Spleen (tissue), 11 donors: ENCODE data around the gene EIF3K. TPM values are rescaled to one million over a fixed set of nuclear protein-coding genes. Genes with fewer than 3 reads are reported as not detected.

ENCODE experiments used
- DNase-seq: peaks from one replicate; pipeline ENCODE4 v3.0.0-alpha.2; 2020
- H3K27ac ChIP-seq, 8 donors: fragments of 200-600 bp; sonication (generic) in 7 of 8; 1 replicate in 4 of 8; 2 replicates in 4 of 8; pipeline versions ENCODE4 v1.5.0 to v1.8.0; 2016 to 2021; ENCODE audit warnings: inconsistent platforms in 4 of 8, mild to moderate bottlenecking in 4 of 8, moderate library complexity in 1 of 8
- H3K27me3 ChIP-seq, 7 donors: fragments of 200-600 bp; sonication (generic) in 6 of 7; replicated peaks in 1 of 7; 1 replicate in 4 of 7; 2 replicates in 3 of 7; pipeline versions ENCODE4 v1.5.0 to v1.8.0; 2016 to 2021; ENCODE audit warnings: inconsistent platforms in 3 of 7, mild to moderate bottlenecking in 1 of 7
- H3K36me3 ChIP-seq, 6 donors: fragments of 200-600 bp; sonication (generic) in 5 of 6; 1 replicate in 4 of 6; 2 replicates in 2 of 6; pipeline versions ENCODE4 v1.5.0 to v1.8.0; 2016 to 2021; ENCODE audit warnings: inconsistent platforms in 2 of 6
- H3K4me1 ChIP-seq, 6 donors: fragments of 200-600 bp; sonication (generic) in 5 of 6; 1 replicate in 3 of 6; 2 replicates in 3 of 6; pipeline versions ENCODE4 v1.5.0 to v1.8.0; 2016 to 2021; ENCODE audit warnings: inconsistent platforms in 3 of 6
- H3K4me3 ChIP-seq, 8 donors: fragments of 200-600 bp; sonication (generic) in 7 of 8; 1 replicate in 4 of 8; 2 replicates in 4 of 8; pipeline versions ENCODE4 v1.5.0 to v1.8.0; 2016 to 2021; ENCODE audit warnings: inconsistent platforms in 4 of 8, mild to moderate bottlenecking in 4 of 8, moderate library complexity in 2 of 8
- H3K9me3 ChIP-seq, 8 donors: fragments of 200-600 bp; sonication (generic) in 7 of 8; 1 replicate in 4 of 8; 2 replicates in 4 of 8; pipeline versions ENCODE4 v1.5.0 to v1.8.0; 2016 to 2021; ENCODE audit warnings: inconsistent platforms in 4 of 8
- CTCF ChIP-seq, 11 experiments: fragments of 200-600 bp in 7 of 11; fragments of 450-650 bp in 4 of 11; sonication (generic) in 4 of 11; IDR thresholded peaks in 8 of 11; conservative IDR thresholded peaks in 3 of 11; 1 replicate in 7 of 11; 2 replicates in 4 of 11; pipeline versions ENCODE4 v1.4.0 to v1.8.0; 2016 to 2021; ENCODE audit warnings: antibody characterized with exemption in 11 of 11, inconsistent platforms in 4 of 11, mild to moderate bottlenecking in 1 of 11
- POLR2A ChIP-seq, 3 donors: fragments of 450-650 bp; IDR thresholded peaks; one replicate each; pipeline ENCODE4 v1.5.1; 2017; ENCODE audit warnings: antibody characterized with exemption in 3 of 3, mild to moderate bottlenecking in 1 of 3
- POLR2AphosphoS5 ChIP-seq, 3 donors: sonication (generic); formaldehyde crosslinking; IDR thresholded peaks; one replicate each; pipeline ENCODE4 v1.5.1; 2017; ENCODE audit warnings: antibody characterized with exemption in 3 of 3
- WGBS, 5 donors: extraction: QIAGEN DNeasy Blood & Tissue Kit in 3 of 5; methylation state at CpG; one replicate each; pipeline versions ENCODE4 v1.1.5 to v1.1.7; 2013 to 2018; 5-methylcytosine and 5-hydroxymethylcytosine counted together
- intact Hi-C: fragments of 100-400 bp; cut with DNase I; formaldehyde crosslinking; loops from one replicate; pipeline ENCODE4 v1.15.0; 2023; ENCODE audit warnings: low total_unique reads
- polyA plus RNA-seq, 3 donors: library from polyadenylated mRNA; stranded (reverse); fragments of 200-250 nt; gene quantifications; one replicate each; pipeline ENCODE4 v1.2.1, GENCODE V29; 2013
- total RNA-seq, 7 donors: library from RNA; depleted of rRNA in 3 of 7; stranded (reverse); fragments of >200 nt in 3 of 7; fragmentation: NEBNext Ultra II Directional in 4 of 7; extraction: Animal tissue kit (Norgen Biotek cat#: 25700) in 4 of 7; gene quantifications; one replicate each; pipeline versions ENCODE4 v1.1.0 to v1.2.1, GENCODE V29; 2016 to 2021
- donor health status: healthy with polysubstance abuse.
- donor health status: DM: no; HTN: no; CAD: no; lungs with moderate emphysema.
- donor health status: DM: no; HTN: no; CAD: no.
- donor health status: Bipolar disorder and iron deficiency.
- donor health status: healthy.
- donor health status: DM: no; HTN: no; CAD: no.
- donor health status: DM: yes; HTN: yes; CAD: no.

EIF3K gene
- total and polyA plus RNA-seq, 10 donors = 232 to 538 (median 302) TPM

GRCh38 chr19:38660724-38661123, 41.7 kb downstream of the EIF3K start:
- TF ChIP-seq POLR2AphosphoS5 (IDR thresholded peaks at IDR 0.05) (no peak), CTCF (IDR thresholded peaks at IDR 0.05 in 8 of 11, conservative IDR thresholded peaks at IDR 0.05 in 3 of 11) (no peak), POLR2A (IDR thresholded peaks at IDR 0.05) (no peak)
- DNase-seq = no peak
- Histone ChIP-seq H3K27me3 (no peaks in the 10 kb centered on the region), H3K9me3 (no peaks in the 10 kb centered on the region), H3K27ac (peak overlapping the region in 7 of 8 donors; percentile 83 to 94 (median 93)), H3K4me1 (peaks cover 75 to 100% (median 99%) of the 10 kb centered on the region in 6 donors), H3K4me3 (no peak overlapping the region), H3K36me3 (peaks cover 0 to 41% (median 4%) of the 10 kb centered on the region in 6 donors)
- intact Hi-C loops = no loop called here
- 83 to 92% (median 88%) methylated on average over 9 of the region's 9 CpGs for WGBS, 5 donors

- intact Hi-C loops = no loop called here
- Histone ChIP-seq H3K27ac (peak overlapping the region; percentile 29 to 94 (median 92)), H3K4me3 (no peak overlapping the region), H3K27me3 (no peaks in the 10 kb centered on the region), H3K9me3 (no peaks in the 10 kb centered on the region), H3K4me1 (peaks cover 73 to 100% (median 99%) of the 10 kb centered on the region in 6 donors), H3K36me3 (peaks cover 0 to 40% (median 4%) of the 10 kb centered on the region in 6 donors)
- DNase-seq = no peak
- TF ChIP-seq POLR2A (IDR thresholded peaks at IDR 0.05) = no peak
- no peak for TF ChIP-seq CTCF (IDR thresholded peaks at IDR 0.05 in 8 of 11, conservative IDR thresholded peaks at IDR 0.05 in 3 of 11)
- TF ChIP-seq POLR2AphosphoS5 (IDR thresholded peaks at IDR 0.05) = no peak
- WGBS, 5 donors = 67 to 80% (median 76%) methylated on average over 7 of the region's 7 CpGs
Measured at GRCh38 chr19:38661136-38661535, 42.1 kb downstream of the EIF3K start.

- Histone ChIP-seq H3K4me1 (peaks cover 73 to 100% (median 99%) of the 10 kb centered on the region in 6 donors), H3K4me3 (peak overlapping the region in 1 of 8 donors; percentile 4), H3K36me3 (peaks cover 0 to 31% (median 0%) of the 10 kb centered on the region in 6 donors), H3K27ac (peak overlapping the region in 7 of 8 donors; percentile 82 to 94 (median 93)), H3K27me3 (no peaks in the 10 kb centered on the region), H3K9me3 (no peaks in the 10 kb centered on the region)
- WGBS, 5 donors = 9 to 39% (median 17%) methylated on average over 1 of the region's 1 CpG
- intact Hi-C loops = no loop called here
- no peak for DNase-seq
- TF ChIP-seq POLR2A (IDR thresholded peaks at IDR 0.05) = no peak
- TF ChIP-seq POLR2AphosphoS5 (IDR thresholded peaks at IDR 0.05) = no peak
- TF ChIP-seq CTCF (IDR thresholded peaks at IDR 0.05 in 8 of 11, conservative IDR thresholded peaks at IDR 0.05 in 3 of 11) = no peak
Measured at GRCh38 chr19:38661996-38662395, 43.0 kb downstream of the EIF3K start.

GRCh38 chr19:38662537-38663155, 43.7 kb downstream of the EIF3K start:
- DNase-seq = no peak
- H3K27ac ChIP-seq = peak overlapping the region; percentile 82 to 94 (median 92)
- no peaks in the 10 kb centered on the region for H3K27me3 ChIP-seq
- intact Hi-C loops = no loop called here
- H3K4me3 ChIP-seq = peak overlapping the region in 1 of 8 donors; percentile 41
- no peaks in the 10 kb centered on the region for H3K9me3 ChIP-seq
- peaks cover 73 to 100% (median 99%) of the 10 kb centered on the region in 6 donors for H3K4me1 ChIP-seq
- H3K36me3 ChIP-seq = peaks cover 0 to 26% (median 0%) of the 10 kb centered on the region in 6 donors
- TF ChIP-seq CTCF (IDR thresholded peaks at IDR 0.05 in 8 of 11, conservative IDR thresholded peaks at IDR 0.05 in 3 of 11) = no peak
- no peak for TF ChIP-seq POLR2A (IDR thresholded peaks at IDR 0.05)
- TF ChIP-seq POLR2AphosphoS5 (IDR thresholded peaks at IDR 0.05) = no peak
- 48 to 67% (median 62%) methylated on average over 7 of the region's 7 CpGs for WGBS, 5 donors
